ENCODE measurements around the gene PPP1R1A.

The PPP1R1A gene

GRCh38 chr12:54535474-54535873 lies 53.0 kb downstream of the PPP1R1A start:
- DNase-seq (ENCODE audit: low read depth) = no peak

GRCh38 chr12:54529581-54529980 lies 58.9 kb downstream of the PPP1R1A start:
- DNase-seq (ENCODE audit: low read depth) = no peak

All from T-helper 22 cell (primary cell).